Stimulated activated CD4-positive, alpha-beta T cell treated with anti-CD3 and anti-CD28 coated beads, Interleukin-4, amount 100 ng/mL, for 1 hour (primary cell): ENCODE measurements around the gene SMYD3.
"Not testable (repeated sequence)": the region's sequence is repeated elsewhere in the genome, so short reads cannot be mapped to it uniquely, and the experiment has no call there.

ENCODE experiments used
- DNase-seq: peaks from one replicate; pipeline ENCODE4 v3.0.0-alpha.2; 2020

The SMYD3 gene

GRCh38 chr1:245855846-245856730, 651.0 kb downstream of the SMYD3 start:
- DNase-seq = no peak

GRCh38 chr1:245853291-245853690, 653.8 kb downstream of the SMYD3 start:
- no peak for DNase-seq

- DNase-seq = no peak
Measured at GRCh38 chr1:245843101-245843500, 664.0 kb downstream of the SMYD3 start.

- no peak for DNase-seq
Measured at GRCh38 chr1:245842106-245842505, 665.0 kb downstream of the SMYD3 start.

DNA sequence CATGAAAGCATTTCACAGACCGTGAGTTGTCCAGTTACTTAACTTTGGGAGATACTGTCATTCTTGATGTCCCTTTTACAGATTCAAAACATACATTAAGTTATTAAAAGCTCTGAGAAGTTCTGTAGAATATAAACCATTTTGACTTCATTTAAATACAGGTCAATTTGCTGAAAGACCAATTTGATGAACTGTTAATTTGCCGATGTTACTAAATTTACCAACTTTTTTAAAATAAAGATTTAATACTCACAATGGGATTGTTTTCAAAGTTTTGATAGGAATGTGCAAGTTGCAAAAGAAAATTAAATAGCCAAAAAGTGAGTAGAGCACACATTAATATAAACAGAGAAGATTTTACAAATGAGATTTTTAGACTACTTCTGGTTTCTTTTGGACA, 666.1 kb downstream of the SMYD3 start:
- DNase-seq = no peak

GRCh38 chr1:245837718-245838117, 669.4 kb downstream of the SMYD3 start:
- DNase-seq = no peak

- DNase-seq = no peak
Measured at GRCh38 chr1:245835386-245835785, 671.7 kb downstream of the SMYD3 start.

DNA sequence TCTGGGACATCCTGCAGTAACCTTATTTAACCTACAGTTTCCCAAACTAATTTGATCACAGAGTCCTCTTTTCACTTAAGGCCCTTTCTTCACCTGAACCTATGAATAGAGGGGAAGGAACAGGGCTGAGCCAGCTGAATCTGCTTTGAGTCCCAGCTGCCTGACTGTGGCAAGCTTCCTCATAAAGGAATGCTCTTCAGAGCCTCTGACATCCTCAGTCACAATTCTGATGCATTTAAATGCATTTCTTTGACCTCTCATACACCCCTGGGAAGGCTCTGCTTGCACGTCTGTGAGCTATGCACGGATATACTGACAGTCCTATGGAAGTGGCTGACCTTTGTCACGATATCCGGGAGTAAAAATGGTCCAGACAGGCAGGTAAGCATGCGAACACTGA, 673.1 kb downstream of the SMYD3 start:
- DNase-seq = no peak

DNA sequence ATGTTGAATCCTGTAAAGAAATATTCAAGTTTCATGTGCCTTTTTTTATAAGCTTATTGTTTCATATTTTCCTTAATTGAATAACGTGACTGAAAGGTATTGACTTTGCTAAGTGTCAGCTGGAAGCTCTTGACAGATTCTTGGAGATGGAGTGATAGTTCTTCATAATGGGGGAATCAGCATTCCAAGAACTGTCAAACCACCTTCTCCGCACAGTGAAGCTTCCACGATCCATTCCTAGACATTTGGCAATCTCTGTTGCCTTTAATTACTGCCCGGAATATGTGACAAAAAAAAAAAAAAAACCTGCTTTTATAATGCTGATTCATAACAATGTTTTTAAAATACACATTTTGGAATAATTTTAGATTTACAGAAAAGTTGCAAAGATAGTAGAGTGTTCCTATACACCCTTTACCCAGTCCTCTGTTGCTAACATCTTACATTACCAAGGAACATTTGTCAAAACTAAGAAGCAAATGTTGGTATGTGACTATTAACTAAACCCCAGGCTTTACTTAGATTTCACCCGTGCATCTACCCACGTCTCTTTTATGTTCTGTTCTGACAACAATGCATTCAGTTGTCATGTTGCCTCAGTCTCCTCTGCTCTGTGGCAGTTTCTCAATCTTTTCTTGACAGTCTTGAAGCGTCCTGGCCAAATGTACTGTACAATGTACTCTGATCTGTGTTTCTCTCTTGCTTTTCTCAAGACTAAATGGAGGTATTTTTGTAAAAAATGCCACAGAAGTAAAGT, 674.1 kb downstream of the SMYD3 start:
- no peak for DNase-seq

DNA sequence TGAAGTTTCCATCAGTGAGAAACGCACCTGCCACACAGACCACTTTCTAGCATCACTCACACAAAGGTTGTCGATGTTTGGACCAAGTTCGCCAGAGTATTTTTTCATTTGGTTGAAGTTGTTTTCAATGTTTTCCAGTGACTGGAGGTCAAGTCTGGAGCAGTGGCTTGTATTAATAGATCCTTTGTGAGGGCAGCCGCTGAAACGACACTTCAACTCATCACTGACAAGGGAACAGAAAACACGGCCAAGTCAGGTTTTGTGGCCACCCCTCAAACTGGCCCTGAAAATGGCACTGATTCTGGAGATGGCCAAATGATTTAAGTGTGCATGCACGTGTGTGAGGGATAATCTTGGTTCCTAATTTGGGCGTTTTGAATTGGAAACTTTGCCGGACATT, 675.6 kb downstream of the SMYD3 start:
- DNase-seq = no peak

DNA sequence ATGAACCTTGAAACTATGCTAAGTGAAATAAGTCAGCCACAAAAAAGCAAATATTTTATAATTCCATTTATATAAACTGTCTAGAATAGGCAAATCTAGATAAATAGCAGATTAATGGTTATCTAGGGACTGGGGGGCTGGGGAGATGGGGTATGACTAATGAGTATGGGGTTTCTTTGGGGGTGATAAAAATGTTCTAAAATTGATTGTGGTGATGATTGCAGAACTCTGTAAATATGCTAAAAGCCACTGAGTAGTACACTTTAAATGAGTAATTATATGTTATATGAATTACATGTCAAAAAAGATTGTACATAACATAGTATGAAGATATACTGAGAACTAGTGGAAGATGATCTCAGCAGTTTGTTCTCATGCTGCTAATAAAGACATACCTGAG, 677.3 kb downstream of the SMYD3 start:
- no peak for DNase-seq

- DNase-seq = no peak
Measured at GRCh38 chr1:245829194-245829593, 677.9 kb downstream of the SMYD3 start.

DNA sequence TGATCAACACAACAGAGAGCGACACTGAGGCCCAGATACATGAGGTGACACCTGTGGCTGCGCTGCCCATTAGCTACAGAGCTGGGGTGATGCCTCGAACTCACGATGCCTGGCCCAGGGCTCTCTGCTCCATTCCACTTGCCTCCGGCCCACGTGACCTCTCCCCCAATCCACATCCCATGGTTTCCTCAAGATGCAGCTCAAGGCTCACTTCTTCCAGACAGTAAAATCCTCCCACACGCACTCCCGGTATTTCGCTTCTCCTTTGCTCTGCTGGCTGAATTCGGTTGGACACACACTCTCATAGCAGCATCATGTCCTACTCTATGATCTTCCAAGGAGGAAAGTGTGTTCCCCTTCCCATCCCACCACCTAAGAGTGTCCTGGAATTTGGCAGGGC, 679.8 kb downstream of the SMYD3 start:
- DNase-seq = no peak

- no peak for DNase-seq
Measured at GRCh38 chr1:245825128-245825901, 681.8 kb downstream of the SMYD3 start.

DNA sequence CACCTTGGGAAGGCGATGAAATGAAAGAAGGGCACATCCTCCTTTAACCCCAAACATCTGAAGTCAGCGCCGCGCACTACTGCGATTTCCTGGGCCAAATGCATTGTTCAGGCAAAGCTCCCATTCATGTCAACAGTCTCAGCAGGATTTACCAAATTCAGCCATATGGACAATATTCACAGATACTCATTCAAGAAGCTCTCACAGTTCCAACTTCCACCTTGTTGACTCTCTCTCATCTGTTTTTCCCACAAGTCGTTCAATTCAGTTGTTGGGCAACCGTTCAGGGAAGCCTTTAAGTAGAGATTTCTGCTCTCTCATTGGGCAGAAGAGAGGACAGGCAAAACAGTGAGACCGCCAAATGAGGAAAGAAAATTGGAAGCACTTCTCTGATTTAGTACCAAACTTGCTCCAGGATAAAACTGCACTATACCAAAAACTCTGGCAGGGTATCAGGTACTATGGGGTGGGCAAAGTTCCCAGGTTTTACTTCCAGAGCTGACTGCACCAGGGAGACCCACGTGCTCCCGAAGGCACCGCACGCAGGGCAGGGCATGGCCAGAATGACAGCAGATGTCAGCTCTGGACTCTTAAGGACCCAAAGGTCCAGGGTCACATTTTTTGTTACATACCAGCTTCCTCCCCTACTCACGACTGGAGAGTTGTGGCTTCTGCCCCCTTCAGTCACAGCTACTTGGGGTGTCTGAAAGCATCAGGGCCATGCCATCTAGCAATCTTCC, 683.5 kb downstream of the SMYD3 start:
- DNase-seq = no peak

GRCh38 chr1:245822996-245823395, 684.1 kb downstream of the SMYD3 start:
- DNase-seq = no peak

GRCh38 chr1:245818363-245818762, 688.7 kb downstream of the SMYD3 start:
- DNase-seq = not testable (repeated sequence)

GRCh38 chr1:245816496-245816895, 690.6 kb downstream of the SMYD3 start:
- DNase-seq = not testable (repeated sequence)

DNA sequence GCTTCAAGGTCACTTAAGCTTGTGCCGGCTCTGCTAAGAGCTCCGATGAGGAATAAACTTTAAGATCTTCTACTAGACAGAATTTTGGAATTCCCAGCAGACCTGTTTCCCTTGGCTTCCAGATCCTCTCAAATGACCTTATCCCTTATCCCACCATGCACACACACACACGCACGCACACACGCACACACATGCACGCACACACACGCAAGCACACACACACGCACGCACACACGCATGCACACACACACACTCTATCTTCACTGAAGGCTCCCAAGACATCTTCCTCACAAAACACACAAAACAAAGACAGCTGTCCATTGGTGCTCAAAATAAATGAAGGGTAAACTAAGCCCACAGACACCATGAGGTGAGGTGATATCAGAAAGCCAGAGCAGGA, 692.4 kb downstream of the SMYD3 start:
- DNase-seq = no peak

GRCh38 chr1:245812278-245812677, 694.8 kb downstream of the SMYD3 start:
- DNase-seq = no peak

- no peak for DNase-seq
Measured at GRCh38 chr1:245810789-245811337, 696.2 kb downstream of the SMYD3 start.

- DNase-seq = no peak
Measured at GRCh38 chr1:245810181-245810769, 696.8 kb downstream of the SMYD3 start.
